ENCODE results near the gene TEX13A. TPM values are rescaled to one million over a fixed set of nuclear protein-coding genes. Genes with fewer than 3 reads are reported as not detected.

The TEX13A gene
- total and polyA plus RNA-seq, 9 of the 15 experiments (the other 6 are each of a cell fraction or from before 2014, with no cell fraction given), result 0.23 TPM; not detected in 8

DNA sequence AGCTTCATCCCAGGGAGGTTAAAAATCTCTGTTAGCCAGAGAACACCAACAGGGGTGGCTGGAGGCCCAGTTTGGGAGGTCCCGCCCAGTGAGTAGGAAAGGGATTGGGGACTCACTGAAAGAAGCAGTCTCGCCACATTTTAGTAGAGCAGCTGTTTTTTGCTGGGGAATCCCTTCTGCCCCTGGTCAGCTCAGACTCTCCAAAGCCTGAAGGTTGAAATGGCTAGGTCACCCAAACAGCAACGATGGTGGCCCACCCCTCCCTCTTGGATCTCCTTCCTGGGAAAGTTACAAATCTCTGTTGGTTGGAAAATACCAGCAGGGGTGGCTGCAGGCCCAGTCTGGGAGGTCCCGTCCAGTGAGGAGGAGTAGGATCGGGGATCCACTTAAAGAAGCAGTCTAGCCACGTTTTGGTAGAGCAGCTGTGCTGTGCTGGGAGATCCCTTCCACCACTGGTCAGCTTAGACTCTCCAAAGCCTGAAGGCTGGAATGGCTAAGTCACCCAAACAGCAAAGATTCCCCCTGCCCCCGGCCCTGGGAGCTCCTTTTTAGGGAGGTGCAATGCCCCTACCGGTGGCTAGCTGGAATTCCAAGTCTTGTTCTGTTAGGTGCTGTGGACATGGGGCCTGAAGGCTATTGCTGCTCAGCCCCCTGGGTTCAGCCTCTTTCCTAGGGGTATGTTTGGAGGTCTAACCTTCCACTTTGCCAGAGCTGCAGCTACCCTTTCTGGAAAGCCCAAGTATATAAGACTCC is 40.0 kb upstream of the TEX13A start:
- no peaks in the 10 kb centered on the region for H3K27me3 ChIP-seq (ENCODE audit: control insufficient read depth in 2 of 2, insufficient read depth in 2 of 2, low read length in 2 of 2)
- no peak overlapping the region for H3K27ac ChIP-seq (ENCODE audit: extremely low read depth, low read depth, low read length)
- H3K4me3 ChIP-seq, result no peak overlapping the region
- H3K9ac ChIP-seq (ENCODE audit: insufficient read depth in 1 of 2, low read depth in 2 of 2, low read length in 2 of 2), result no peak overlapping the region
- BruUV-seq (replicated peaks), result no TSS peak
- FAIRE-seq (no peak), ATAC-seq (no peak), DNase-seq (ENCODE audit: extremely low read depth in 1 of 4, low spot score in 3 of 4) (no peak)
- H3K4me2 ChIP-seq (ENCODE audit: insufficient read depth, low read length), result no peak overlapping the region
- H3K79me2 ChIP-seq (ENCODE audit: control insufficient read depth, insufficient read depth, low read length), result no peaks in the 10 kb centered on the region
- intact Hi-C loops (cut with micrococcal nuclease) (no loop called here), in situ Hi-C loops (cut with MboI) (no loop called here)
- H2AFZ ChIP-seq (ENCODE audit: low read depth, low read length), result no peak overlapping the region
- WGBS (ENCODE audit: insufficient coverage, low coverage, missing lambda C conversion rate), result 10% methylated on average over 4 of the region's 8 CpGs
- H3K9me3 ChIP-seq (replicated peaks; ENCODE audit: control insufficient read depth, insufficient read depth, low read depth, low read length), result no peaks in the 10 kb centered on the region
- POLR2A ChIA-PET, result no interaction called here
- H3K4me1 ChIP-seq (replicated peaks in 1 of 2; ENCODE audit: control insufficient read depth in 2 of 2, insufficient read depth in 2 of 2, low read length in 2 of 2), result no peaks in the 10 kb centered on the region
- no peaks in the 10 kb centered on the region for H4K20me1 ChIP-seq (replicated peaks; ENCODE audit: control insufficient read depth, insufficient read depth, low read length)
- no peaks in the 10 kb centered on the region for H3K9me1 ChIP-seq (ENCODE audit: control insufficient read depth, insufficient read depth, low read length)
- no peaks in the 10 kb centered on the region for H3K36me3 ChIP-seq (ENCODE audit: control insufficient read depth, insufficient read depth, low read length)
- TF ChIP-seq, protein P1, sequence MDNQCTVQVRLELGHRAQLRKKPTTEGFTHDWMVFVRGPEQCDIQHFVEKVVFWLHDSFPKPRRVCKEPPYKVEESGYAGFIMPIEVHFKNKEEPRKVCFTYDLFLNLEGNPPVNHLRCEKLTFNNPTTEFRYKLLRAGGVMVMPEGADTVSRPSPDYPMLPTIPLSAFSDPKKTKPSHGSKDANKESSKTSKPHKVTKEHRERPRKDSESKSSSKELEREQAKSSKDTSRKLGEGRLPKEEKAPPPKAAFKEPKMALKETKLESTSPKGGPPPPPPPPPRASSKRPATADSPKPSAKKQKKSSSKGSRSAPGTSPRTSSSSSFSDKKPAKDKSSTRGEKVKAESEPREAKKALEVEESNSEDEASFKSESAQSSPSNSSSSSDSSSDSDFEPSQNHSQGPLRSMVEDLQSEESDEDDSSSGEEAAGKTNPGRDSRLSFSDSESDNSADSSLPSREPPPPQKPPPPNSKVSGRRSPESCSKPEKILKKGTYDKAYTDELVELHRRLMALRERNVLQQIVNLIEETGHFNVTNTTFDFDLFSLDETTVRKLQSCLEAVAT (IDR thresholded peaks at IDR 0.05), result no peak
- TF ChIP-seq ZNF436 (CRISPR knock-in tag; IDR thresholded peaks at IDR 0.05) (no peak), ZNF408 (CRISPR knock-in tag; IDR thresholded peaks at IDR 0.05; ENCODE audit: low read depth) (no peak), DPF2 (IDR thresholded peaks at IDR 0.05) (no peak), YY1 (IDR thresholded peaks at IDR 0.05; ENCODE audit: borderline replicate concordance in 1 of 3, control insufficient read depth in 1 of 3, extremely low read depth in 1 of 3, insufficient read depth in 3 of 3, insufficient read length in 1 of 3, insufficient replicate concordance in 2 of 3, low read depth in 1 of 3, low read length in 2 of 3) (no peak), RBFOX2 (IDR thresholded peaks at IDR 0.05; ENCODE audit: low read depth, low read length) (no peak), SRSF7 (optimal IDR thresholded peaks at IDR 0.05; ENCODE audit: low read depth, low read length) (no peak)
- CTCF ChIA-PET (ENCODE audit: low intra/inter-chr PET ratio), result no interaction called here

Measured in K562 (cell line).